KMS-11 (cell line): ENCODE measurements around the gene HPSE2.

Experiments used
- H2AFZ ChIP-seq: fragments of 200-600 bp; sonication (generic); 2 replicates; pipeline ENCODE4 v1.6.1; 2016; ENCODE audit warnings: antibody characterized with exemption, mixed run types, low read depth
- H3K27ac ChIP-seq: fragments of 200-600 bp; sonication (generic); 2 replicates; pipeline ENCODE4 v1.6.1; 2016; ENCODE audit warnings: mild to moderate bottlenecking, mixed run types
- H3K27me3 ChIP-seq: fragments of 200-600 bp; sonication (generic); 2 replicates; pipeline ENCODE4 v1.6.1; 2017; ENCODE audit warnings: mild to moderate bottlenecking, low read depth, mixed run types, moderate library complexity; ENCODE audit not compliant: insufficient read depth
- H3K36me3 ChIP-seq: fragments of 200-600 bp; sonication (generic); 2 replicates; pipeline ENCODE4 v1.6.1; 2017; ENCODE audit warnings: mild to moderate bottlenecking, mixed run types; ENCODE audit not compliant: insufficient read depth
- H3K4me1 ChIP-seq: fragments of 200-600 bp; sonication (generic); 2 replicates; pipeline ENCODE4 v1.6.1; 2016; ENCODE audit warnings: mild to moderate bottlenecking, low read depth, mixed run types; ENCODE audit not compliant: poor library complexity, severe bottlenecking
- H3K4me2 ChIP-seq: fragments of 200-600 bp; sonication (generic); 2 replicates; pipeline ENCODE4 v1.7.0; 2016; ENCODE audit warnings: mild to moderate bottlenecking, mixed run types
- H3K4me3 ChIP-seq: fragments of 200-600 bp; sonication (generic); IDR thresholded peaks from 2 replicates; pipeline ENCODE4 v1.6.1; 2017; ENCODE audit warnings: low read depth, low read length, mixed read lengths; ENCODE audit not compliant: insufficient read depth
- H3K79me2 ChIP-seq: fragments of 200-600 bp; sonication (generic); 2 replicates; pipeline ENCODE4 v1.6.1; 2016; ENCODE audit warnings: low read depth, mixed run types; ENCODE audit not compliant: insufficient read depth
- H3K9ac ChIP-seq: fragments of 200-600 bp; sonication (generic); 2 replicates; pipeline ENCODE4 v1.6.1; 2016; ENCODE audit warnings: mild to moderate bottlenecking, mixed run types
- H4K20me1 ChIP-seq: fragments of 200-600 bp; sonication (generic); 2 replicates; pipeline ENCODE4 v1.6.1; 2016; ENCODE audit warnings: mild to moderate bottlenecking, mixed run types; ENCODE audit not compliant: insufficient read depth
- TF ChIP-seq, protein P1 (sequence below): fragments of 200-600 bp; sonication (generic); conservative IDR thresholded peaks from 2 replicates; pipeline ENCODE4 v1.6.1; 2017; ENCODE audit warnings: low read depth, mild to moderate bottlenecking, antibody characterized with exemption, low read length, moderate library complexity, mixed read lengths

The HPSE2 gene

GRCh38 chr10:98632456-98633150, 603.0 kb downstream of the HPSE2 start:
- no peak overlapping the region for H2AFZ ChIP-seq
- TF ChIP-seq, protein P1, sequence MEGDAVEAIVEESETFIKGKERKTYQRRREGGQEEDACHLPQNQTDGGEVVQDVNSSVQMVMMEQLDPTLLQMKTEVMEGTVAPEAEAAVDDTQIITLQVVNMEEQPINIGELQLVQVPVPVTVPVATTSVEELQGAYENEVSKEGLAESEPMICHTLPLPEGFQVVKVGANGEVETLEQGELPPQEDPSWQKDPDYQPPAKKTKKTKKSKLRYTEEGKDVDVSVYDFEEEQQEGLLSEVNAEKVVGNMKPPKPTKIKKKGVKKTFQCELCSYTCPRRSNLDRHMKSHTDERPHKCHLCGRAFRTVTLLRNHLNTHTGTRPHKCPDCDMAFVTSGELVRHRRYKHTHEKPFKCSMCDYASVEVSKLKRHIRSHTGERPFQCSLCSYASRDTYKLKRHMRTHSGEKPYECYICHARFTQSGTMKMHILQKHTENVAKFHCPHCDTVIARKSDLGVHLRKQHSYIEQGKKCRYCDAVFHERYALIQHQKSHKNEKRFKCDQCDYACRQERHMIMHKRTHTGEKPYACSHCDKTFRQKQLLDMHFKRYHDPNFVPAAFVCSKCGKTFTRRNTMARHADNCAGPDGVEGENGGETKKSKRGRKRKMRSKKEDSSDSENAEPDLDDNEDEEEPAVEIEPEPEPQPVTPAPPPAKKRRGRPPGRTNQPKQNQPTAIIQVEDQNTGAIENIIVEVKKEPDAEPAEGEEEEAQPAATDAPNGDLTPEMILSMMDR = no peak
- H3K36me3 ChIP-seq = no peaks in the 10 kb centered on the region
- no peaks in the 10 kb centered on the region for H3K79me2 ChIP-seq
- H3K4me1 ChIP-seq = peaks cover 19% of the 10 kb centered on the region
- H3K4me3 ChIP-seq = no peak overlapping the region
- H3K4me2 ChIP-seq = no peak overlapping the region
- no peaks in the 10 kb centered on the region for H4K20me1 ChIP-seq
- no peak overlapping the region for H3K9ac ChIP-seq
- H3K27me3 ChIP-seq = no peaks in the 10 kb centered on the region
- H3K27ac ChIP-seq = no peak overlapping the region

DNA sequence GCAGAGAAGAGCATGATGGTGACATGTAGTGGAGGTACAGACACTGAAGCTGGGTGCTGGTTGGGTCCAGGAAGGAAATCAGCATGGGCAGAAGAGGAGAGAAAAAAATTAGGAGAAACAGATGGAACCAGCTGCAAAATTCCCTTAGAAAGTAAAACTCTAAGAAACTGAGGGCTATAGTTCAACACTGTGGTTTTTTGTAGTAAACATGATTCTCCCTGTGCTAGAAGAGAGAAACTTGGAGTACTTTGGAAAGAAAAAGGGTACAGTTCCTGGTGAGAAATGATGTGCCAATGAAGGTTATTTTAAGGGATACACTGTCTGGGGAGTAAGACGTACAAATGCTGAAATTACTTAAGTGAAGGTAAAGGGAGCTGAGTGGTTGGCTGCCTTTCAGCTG, 607.4 kb downstream of the HPSE2 start:
- Histone ChIP-seq H4K20me1 (no peaks in the 10 kb centered on the region), H3K4me3 (no peak overlapping the region), H3K27ac (no peak overlapping the region), H3K4me2 (no peak overlapping the region), H3K27me3 (no peaks in the 10 kb centered on the region), H3K9ac (no peak overlapping the region), H3K79me2 (no peaks in the 10 kb centered on the region), H3K36me3 (no peaks in the 10 kb centered on the region), H3K4me1 (no peaks in the 10 kb centered on the region), H2AFZ (no peak overlapping the region)
- TF ChIP-seq, protein P1 = no peak

GRCh38 chr10:98627711-98628110, 607.9 kb downstream of the HPSE2 start:
- H3K36me3 ChIP-seq = no peaks in the 10 kb centered on the region
- no peaks in the 10 kb centered on the region for H3K27me3 ChIP-seq
- H4K20me1 ChIP-seq = no peaks in the 10 kb centered on the region
- no peak overlapping the region for H3K9ac ChIP-seq
- H3K4me2 ChIP-seq = no peak overlapping the region
- no peak overlapping the region for H2AFZ ChIP-seq
- H3K79me2 ChIP-seq = no peaks in the 10 kb centered on the region
- TF ChIP-seq, protein P1 = no peak
- H3K4me3 ChIP-seq = no peak overlapping the region
- H3K4me1 ChIP-seq = no peaks in the 10 kb centered on the region
- no peak overlapping the region for H3K27ac ChIP-seq

GRCh38 chr10:98624963-98625362, 610.7 kb downstream of the HPSE2 start:
- H3K4me3 ChIP-seq = no peak overlapping the region
- H4K20me1 ChIP-seq = no peaks in the 10 kb centered on the region
- H3K27ac ChIP-seq = no peak overlapping the region
- no peaks in the 10 kb centered on the region for H3K79me2 ChIP-seq
- no peaks in the 10 kb centered on the region for H3K4me1 ChIP-seq
- no peak overlapping the region for H2AFZ ChIP-seq
- TF ChIP-seq, protein P1 = no peak
- H3K27me3 ChIP-seq = no peaks in the 10 kb centered on the region
- no peaks in the 10 kb centered on the region for H3K36me3 ChIP-seq
- H3K9ac ChIP-seq = no peak overlapping the region
- H3K4me2 ChIP-seq = no peak overlapping the region
